ENCODE results near the gene MARCHF6.
"Not testable (repeated sequence)": the region's sequence is repeated elsewhere in the genome, so short reads cannot be mapped to it uniquely, and the experiment has no call there.

GRCh38 chr5:10371369-10371768, 17.9 kb downstream of the MARCHF6 start:
- TF ChIP-seq CTCF, POLR2A (IDR thresholded peaks at IDR 0.05): not testable (repeated sequence)
